Osteoblast (primary cell): ENCODE measurements around the gene SLC13A1. TPM values are rescaled to one million over a fixed set of nuclear protein-coding genes. Genes with fewer than 3 reads are reported as not detected.

Source experiments
- DNase-seq: peaks from one replicate; pipeline ENCODE4 v3.0.0; 2011; ENCODE audit warnings: low spot score, mixed read lengths; ENCODE audit not compliant: insufficient read length; ENCODE audit errors: missing footprints
- H2AFZ ChIP-seq: 2 replicates; pipeline ENCODE4 v1.6.0; 2011; ENCODE audit warnings: mild to moderate bottlenecking, low read length
- H3K27ac ChIP-seq: 2 replicates; pipeline ENCODE4 v1.5.1; 2011; ENCODE audit warnings: mild to moderate bottlenecking, low read depth, low read length, moderate library complexity
- H3K27me3 ChIP-seq: 2 replicates; pipeline ENCODE4 v1.6.0; 2012; ENCODE audit warnings: mild to moderate bottlenecking, control low read depth, inconsistent platforms, low read length, moderate library complexity; ENCODE audit not compliant: insufficient read depth
- H3K36me3 ChIP-seq: 2 replicates; pipeline ENCODE4 v1.5.1; 2011; ENCODE audit warnings: mild to moderate bottlenecking, low read length, control low read depth, moderate library complexity; ENCODE audit not compliant: insufficient read depth
- H3K4me1 ChIP-seq: 2 replicates; pipeline ENCODE4 v1.5.1; 2011; ENCODE audit warnings: mild to moderate bottlenecking, low read length, control low read depth, moderate library complexity; ENCODE audit not compliant: insufficient read depth
- H3K4me2 ChIP-seq: 2 replicates; pipeline ENCODE4 v1.6.0; 2011; ENCODE audit warnings: mild to moderate bottlenecking, low read length; ENCODE audit not compliant: insufficient read depth
- H3K4me3 ChIP-seq: fragments of 200-600 bp; sonication (generic); 3 replicates; pipeline ENCODE4 v1.5.1; 2012; ENCODE audit warnings: mild to moderate bottlenecking, low read length, inconsistent platforms; ENCODE audit not compliant: insufficient read depth
- H3K79me2 ChIP-seq: 2 replicates; pipeline ENCODE4 v1.6.0; 2012; ENCODE audit warnings: mild to moderate bottlenecking, low read length, control low read depth, inconsistent platforms; ENCODE audit not compliant: insufficient read depth
- H3K9me3 ChIP-seq: 2 replicates; pipeline ENCODE4 v1.5.1; 2011; ENCODE audit warnings: low read depth, low read length, control low read depth
- H4K20me1 ChIP-seq: 2 replicates; pipeline ENCODE4 v1.6.0; 2012; ENCODE audit warnings: mild to moderate bottlenecking, low read length, control low read depth; ENCODE audit not compliant: insufficient read depth
- total RNA-seq: library from RNA; depleted of rRNA; stranded (reverse); fragments of >200 nt; gene quantifications from 2 replicates; pipeline ENCODE4 v1.2.3, GENCODE V29; 2012
- TF ChIP-seq, protein P1 (sequence below): IDR thresholded peaks from 2 replicates; pipeline ENCODE4 v1.5.1; 2011; ENCODE audit warnings: mild to moderate bottlenecking, low read depth, low read length, moderate library complexity; ENCODE audit errors: extremely low read depth

SLC13A1 gene
- total RNA-seq, 1 donor: not detected

GRCh38 chr7:123075838-123076467 lies 123.8 kb downstream of the SLC13A1 start:
- DNase-seq: no peak
- TF ChIP-seq, protein P1, sequence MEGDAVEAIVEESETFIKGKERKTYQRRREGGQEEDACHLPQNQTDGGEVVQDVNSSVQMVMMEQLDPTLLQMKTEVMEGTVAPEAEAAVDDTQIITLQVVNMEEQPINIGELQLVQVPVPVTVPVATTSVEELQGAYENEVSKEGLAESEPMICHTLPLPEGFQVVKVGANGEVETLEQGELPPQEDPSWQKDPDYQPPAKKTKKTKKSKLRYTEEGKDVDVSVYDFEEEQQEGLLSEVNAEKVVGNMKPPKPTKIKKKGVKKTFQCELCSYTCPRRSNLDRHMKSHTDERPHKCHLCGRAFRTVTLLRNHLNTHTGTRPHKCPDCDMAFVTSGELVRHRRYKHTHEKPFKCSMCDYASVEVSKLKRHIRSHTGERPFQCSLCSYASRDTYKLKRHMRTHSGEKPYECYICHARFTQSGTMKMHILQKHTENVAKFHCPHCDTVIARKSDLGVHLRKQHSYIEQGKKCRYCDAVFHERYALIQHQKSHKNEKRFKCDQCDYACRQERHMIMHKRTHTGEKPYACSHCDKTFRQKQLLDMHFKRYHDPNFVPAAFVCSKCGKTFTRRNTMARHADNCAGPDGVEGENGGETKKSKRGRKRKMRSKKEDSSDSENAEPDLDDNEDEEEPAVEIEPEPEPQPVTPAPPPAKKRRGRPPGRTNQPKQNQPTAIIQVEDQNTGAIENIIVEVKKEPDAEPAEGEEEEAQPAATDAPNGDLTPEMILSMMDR: no peak
- no peak overlapping the region for H2AFZ ChIP-seq

GRCh38 chr7:123070702-123071286 lies 129.0 kb downstream of the SLC13A1 start:
- TF ChIP-seq, protein P1: no peak
- no peak overlapping the region for H3K27ac ChIP-seq
- H2AFZ ChIP-seq: no peak overlapping the region
- DNase-seq: no peak
- H3K79me2 ChIP-seq: no peaks in the 10 kb centered on the region
- H3K9me3 ChIP-seq: no peaks in the 10 kb centered on the region
- no peaks in the 10 kb centered on the region for H3K4me1 ChIP-seq
- no peak overlapping the region for H3K4me2 ChIP-seq
- H3K4me3 ChIP-seq: no peak overlapping the region
- H3K36me3 ChIP-seq: no peaks in the 10 kb centered on the region
- no peaks in the 10 kb centered on the region for H3K27me3 ChIP-seq
- H4K20me1 ChIP-seq: no peaks in the 10 kb centered on the region

More at GRCh38 chr7:123075838-123076467, 123.8 kb downstream of the SLC13A1 start:
- no peak overlapping the region for H3K27ac ChIP-seq
- H3K9me3 ChIP-seq: no peaks in the 10 kb centered on the region
- H3K4me2 ChIP-seq: no peak overlapping the region
- H3K4me3 ChIP-seq: no peak overlapping the region
- no peaks in the 10 kb centered on the region for H4K20me1 ChIP-seq
- H3K4me1 ChIP-seq: no peaks in the 10 kb centered on the region
- no peaks in the 10 kb centered on the region for H3K36me3 ChIP-seq
- H3K79me2 ChIP-seq: no peaks in the 10 kb centered on the region
- no peaks in the 10 kb centered on the region for H3K27me3 ChIP-seq

DNA sequence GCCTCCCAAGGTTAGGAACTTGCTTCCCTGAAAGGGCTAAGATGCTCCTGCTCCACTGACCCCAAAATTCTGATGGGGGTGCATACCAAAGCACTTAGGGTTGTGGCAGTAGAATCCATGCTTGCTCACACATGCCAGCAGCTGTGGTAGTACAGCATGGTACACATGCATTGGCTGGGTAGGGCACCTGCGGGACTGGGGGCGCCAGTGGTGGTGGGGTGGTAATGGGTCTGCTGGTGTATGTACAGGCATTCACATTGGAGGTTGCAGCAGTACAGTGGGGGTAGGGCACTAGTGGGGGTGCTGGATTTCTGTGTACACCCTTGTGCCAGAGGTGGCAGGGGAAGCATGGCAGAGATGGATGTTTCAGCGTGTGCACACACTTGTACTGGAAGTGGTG lies 132.0 kb downstream of the SLC13A1 start:
- Histone ChIP-seq H3K79me2 (no peaks in the 10 kb centered on the region), H4K20me1 (no peaks in the 10 kb centered on the region), H3K27me3 (no peaks in the 10 kb centered on the region), H3K27ac (no peak overlapping the region), H3K4me1 (no peaks in the 10 kb centered on the region), H3K4me2 (no peak overlapping the region), H3K4me3 (no peak overlapping the region), H3K36me3 (no peaks in the 10 kb centered on the region), H3K9me3 (no peaks in the 10 kb centered on the region), H2AFZ (no peak overlapping the region)
- TF ChIP-seq, protein P1: no peak
- no peak for DNase-seq

Other genes with a start within 250 kb of the SLC13A1 start
- gene TAS2R16, start 204.3 kb downstream of the SLC13A1 start, total RNA-seq: not detected in 2 replicates